Esophagus squamous epithelium (tissue), 5 donors: ENCODE results near the gene DCLK3. TPM values are rescaled to one million over a fixed set of nuclear protein-coding genes. Genes with fewer than 3 reads are reported as not detected.

Experiments
- DNase-seq: peaks from one replicate; lab custom pipeline; 2025; lab: John Stamatoyannopoulos, UW
- H3K27ac ChIP-seq, 4 donors: fragments of 200-600 bp; sonication (generic); one replicate each; pipeline ENCODE4 v1.5.1; 2016 to 2019; ENCODE audit warnings: mild to moderate bottlenecking in 1 of 4
- H3K27me3 ChIP-seq, 4 donors: fragments of 200-600 bp; sonication (generic); 1 replicate in 3 of 4; 2 replicates in 1 of 4; pipeline versions ENCODE4 v1.5.1 to v1.6.0; 2017 to 2021; ENCODE audit warnings: antibody characterized with exemption in 1 of 4
- H3K36me3 ChIP-seq, 3 donors: fragments of 200-600 bp; sonication (generic); one replicate each; pipeline ENCODE4 v1.5.1; 2016 to 2019
- H3K4me1 ChIP-seq, 3 donors: fragments of 200-600 bp; sonication (generic); one replicate each; pipeline ENCODE4 v1.5.1; 2017 to 2019
- H3K4me3 ChIP-seq, 4 donors: fragments of 200-600 bp; sonication (generic); 1 replicate in 3 of 4; 2 replicates in 1 of 4; pipeline ENCODE4 v1.5.1; 2016 to 2019; ENCODE audit warnings: mild to moderate bottlenecking in 2 of 4, moderate library complexity in 1 of 4
- H3K9me3 ChIP-seq, 3 donors: fragments of 200-600 bp; sonication (generic); one replicate each; pipeline ENCODE4 v1.5.1; 2016 to 2019
- CTCF ChIP-seq, 6 experiments: fragments of 450-650 bp in 4 of 6; fragments of 200-600 bp in 2 of 6; sonication (generic) in 2 of 6; IDR thresholded peaks; one replicate each; pipeline ENCODE4 v1.5.1; 2016 to 2019; ENCODE audit warnings: antibody characterized with exemption in 6 of 6, mild to moderate bottlenecking in 4 of 6, moderate library complexity in 4 of 6
- POLR2A ChIP-seq, 4 donors: fragments of 450-650 bp; IDR thresholded peaks; one replicate each; pipeline ENCODE4 v1.6.1; 2017; ENCODE audit warnings: antibody characterized with exemption in 4 of 4, mild to moderate bottlenecking in 4 of 4, moderate library complexity in 3 of 4
- WGBS, 2 donors: methylation state at CpG; one replicate each; pipeline ENCODE4 v1.1.5; 2018; 5-methylcytosine and 5-hydroxymethylcytosine counted together
- intact Hi-C: fragments of 100-400 bp; cut with DNase I; formaldehyde crosslinking; loops from one replicate; pipeline ENCODE4 v1.15.0; 2022
- total RNA-seq, 4 donors: library from RNA; depleted of rRNA; stranded (reverse); fragments of >200 nt; gene quantifications; one replicate each; pipeline ENCODE4 v1.1.0, GENCODE V29; 2016
- donor health status: DM: yes; HTN: yes; CAD: no.

The DCLK3 gene
- total RNA-seq, 4 donors from 2014 or later, result 0.13 to 0.19 (median 0.18) TPM; not detected in 1

GRCh38 chr3:36689560-36689959 lies 74.8 kb downstream of the DCLK3 start:
- 69 to 79% methylated on average over 4 of the region's 4 CpGs for WGBS, 2 donors
- Histone ChIP-seq H3K27me3 (no peaks in the 10 kb centered on the region), H3K4me1 (no peaks in the 10 kb centered on the region), H3K4me3 (no peak overlapping the region), H3K9me3 (no peaks in the 10 kb centered on the region), H3K36me3 (no peaks in the 10 kb centered on the region), H3K27ac (no peak overlapping the region)
- no peak for DNase-seq
- no peak for TF ChIP-seq CTCF (IDR thresholded peaks at IDR 0.05)
- TF ChIP-seq POLR2A (IDR thresholded peaks at IDR 0.05), result no peak
- intact Hi-C loops, result no loop called here

DNA sequence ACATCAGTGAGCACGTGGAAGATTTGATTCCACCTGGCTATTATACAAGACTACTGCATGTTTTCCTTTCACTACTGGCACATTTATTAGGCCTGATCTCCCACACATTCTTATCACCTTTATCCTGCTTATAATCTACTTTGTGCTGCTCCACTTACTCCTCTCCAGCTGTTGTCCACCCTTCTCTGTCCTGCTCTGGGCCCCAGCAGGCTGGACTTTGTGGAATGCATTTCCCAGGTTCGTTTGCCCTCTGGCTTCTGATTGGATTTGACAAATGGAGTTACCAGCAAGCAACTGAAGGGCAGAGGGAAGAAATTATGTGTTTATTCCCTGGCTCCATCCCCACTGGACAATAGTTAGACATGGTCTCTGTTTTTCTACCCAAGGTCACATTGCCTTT lies 75.5 kb downstream of the DCLK3 start:
- Histone ChIP-seq H3K9me3 (no peaks in the 10 kb centered on the region), H3K36me3 (no peaks in the 10 kb centered on the region), H3K27ac (no peak overlapping the region), H3K4me1 (no peaks in the 10 kb centered on the region), H3K4me3 (no peak overlapping the region), H3K27me3 (no peaks in the 10 kb centered on the region)
- WGBS, 2 donors, result 30 to 33% methylated on average over 2 of the region's 2 CpGs
- intact Hi-C loops, result no loop called here
- DNase-seq, result no peak
- no peak for TF ChIP-seq CTCF (IDR thresholded peaks at IDR 0.05)
- no peak for TF ChIP-seq POLR2A (IDR thresholded peaks at IDR 0.05)

DNA sequence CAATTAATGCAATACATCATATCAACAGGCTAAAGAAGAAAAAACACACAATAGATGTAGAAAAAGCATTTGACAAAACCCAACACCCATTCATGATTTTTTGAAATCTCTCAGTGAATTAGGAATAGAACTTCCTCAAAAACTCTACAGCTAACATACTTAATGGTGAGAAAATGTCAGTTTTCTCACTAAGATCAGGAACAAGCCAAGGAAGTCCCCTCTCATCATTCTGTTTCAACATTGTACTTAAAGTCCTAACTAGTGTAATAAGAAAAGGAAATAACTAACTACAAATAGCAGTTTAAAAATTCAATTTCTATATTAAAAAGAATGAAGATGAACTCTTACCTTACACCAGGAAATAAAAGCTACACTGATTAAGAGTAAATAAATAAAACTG lies 77.8 kb downstream of the DCLK3 start:
- intact Hi-C loops, result no loop called here
- DNase-seq, result no peak
- no peaks in the 10 kb centered on the region for H3K27me3 ChIP-seq
- H3K4me1 ChIP-seq, result no peaks in the 10 kb centered on the region
- H3K27ac ChIP-seq, result no peak overlapping the region
- no peak overlapping the region for H3K4me3 ChIP-seq
- H3K9me3 ChIP-seq, result no peaks in the 10 kb centered on the region
- TF ChIP-seq CTCF (IDR thresholded peaks at IDR 0.05), result no peak
- no peak for TF ChIP-seq POLR2A (IDR thresholded peaks at IDR 0.05)
- no peaks in the 10 kb centered on the region for H3K36me3 ChIP-seq

- intact Hi-C loops, result no loop called here
- H3K9me3 ChIP-seq, result peaks cover 0 to 7% (median 5%) of the 10 kb centered on the region in 3 donors
- no peak overlapping the region for H3K4me3 ChIP-seq
- 73 to 90% methylated on average over 1 of the region's 1 CpG for WGBS, 2 donors
- H3K36me3 ChIP-seq, result no peaks in the 10 kb centered on the region
- DNase-seq, result no peak
- no peaks in the 10 kb centered on the region for H3K27me3 ChIP-seq
- H3K4me1 ChIP-seq, result no peaks in the 10 kb centered on the region
- TF ChIP-seq CTCF (IDR thresholded peaks at IDR 0.05) (no peak), POLR2A (IDR thresholded peaks at IDR 0.05) (no peak)
- no peak overlapping the region for H3K27ac ChIP-seq
These were observed 82.5 kb downstream of the DCLK3 start for GRCh38 chr3:36681867-36682266.

- H3K4me1 ChIP-seq, result no peaks in the 10 kb centered on the region
- peaks cover 0 to 7% (median 5%) of the 10 kb centered on the region in 3 donors for H3K9me3 ChIP-seq
- TF ChIP-seq CTCF (IDR thresholded peaks at IDR 0.05), result no peak
- TF ChIP-seq POLR2A (IDR thresholded peaks at IDR 0.05), result no peak
- H3K4me3 ChIP-seq, result no peak overlapping the region
- H3K27ac ChIP-seq, result no peak overlapping the region
- H3K27me3 ChIP-seq, result no peaks in the 10 kb centered on the region
- H3K36me3 ChIP-seq, result no peaks in the 10 kb centered on the region
- no peak for DNase-seq
- 36 to 45% methylated on average over 3 of the region's 3 CpGs for WGBS, 2 donors
- intact Hi-C loops, result no loop called here
These were observed 83.4 kb downstream of the DCLK3 start for GRCh38 chr3:36680952-36681351.
